GM19099 (cell line): ENCODE measurements around the gene ME3.

Experiments used
- POLR2A ChIP-seq: IDR thresholded peaks from 3 replicates; pipeline ENCODE4 v1.6.1; 2011; ENCODE audit warnings: low read depth; ENCODE audit not compliant: insufficient read length; ENCODE audit errors: extremely low read depth

ME3 gene

DNA sequence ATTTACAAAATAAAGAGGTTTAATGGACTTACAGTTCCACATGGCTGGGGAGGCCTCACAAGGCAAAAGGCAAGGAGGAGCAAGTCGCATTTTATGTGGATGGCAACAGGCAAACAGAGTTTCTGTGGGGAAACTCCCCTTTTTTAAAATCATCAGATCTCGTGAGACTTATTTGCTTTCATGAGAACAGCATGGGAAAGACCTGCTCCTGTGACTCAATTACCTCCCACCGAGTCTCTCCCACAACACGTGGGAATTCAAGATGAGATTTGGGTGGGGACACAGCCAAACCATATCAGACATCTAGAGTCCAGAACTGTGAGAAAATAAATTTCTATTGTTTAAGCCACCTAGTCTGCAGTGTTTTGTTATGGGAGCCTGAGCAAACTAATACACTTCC is 80.8 kb downstream of the ME3 start:
- TF ChIP-seq POLR2A = no peak

DNA sequence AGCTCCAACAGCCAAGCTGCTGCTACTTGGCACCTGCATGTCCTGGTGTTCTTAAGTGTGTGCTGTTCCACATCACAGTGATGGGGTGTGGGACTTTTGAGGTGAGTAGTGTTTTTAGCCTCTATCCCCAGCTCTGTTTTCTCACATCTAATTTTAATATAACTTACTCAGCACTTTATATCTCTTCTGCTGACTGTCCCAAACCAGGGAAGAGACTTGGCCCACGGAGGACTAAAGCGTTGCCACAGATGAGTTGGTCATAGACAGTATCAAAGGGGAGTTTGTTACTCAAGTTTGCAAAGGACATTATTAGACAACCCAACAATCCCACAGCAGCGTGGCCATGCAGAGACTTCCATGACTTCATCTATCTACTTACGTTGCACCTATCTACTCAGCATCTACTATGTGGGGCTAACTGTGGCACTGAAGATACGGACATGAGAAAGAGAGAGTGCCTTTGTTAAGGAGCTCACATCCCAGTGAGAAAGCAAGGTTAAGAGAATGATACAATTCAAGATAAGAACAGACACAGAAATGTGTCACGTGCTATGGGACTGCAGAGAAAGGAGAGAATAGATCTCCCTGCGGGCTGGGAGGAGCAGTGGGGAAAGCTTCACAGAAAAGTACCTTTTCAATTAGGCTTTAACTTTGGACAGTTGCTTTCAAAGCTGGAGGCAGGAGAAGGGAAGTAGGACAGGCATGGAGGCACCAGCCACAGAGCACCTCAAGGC is 82.4 kb downstream of the ME3 start:
- no peak for TF ChIP-seq POLR2A

DNA sequence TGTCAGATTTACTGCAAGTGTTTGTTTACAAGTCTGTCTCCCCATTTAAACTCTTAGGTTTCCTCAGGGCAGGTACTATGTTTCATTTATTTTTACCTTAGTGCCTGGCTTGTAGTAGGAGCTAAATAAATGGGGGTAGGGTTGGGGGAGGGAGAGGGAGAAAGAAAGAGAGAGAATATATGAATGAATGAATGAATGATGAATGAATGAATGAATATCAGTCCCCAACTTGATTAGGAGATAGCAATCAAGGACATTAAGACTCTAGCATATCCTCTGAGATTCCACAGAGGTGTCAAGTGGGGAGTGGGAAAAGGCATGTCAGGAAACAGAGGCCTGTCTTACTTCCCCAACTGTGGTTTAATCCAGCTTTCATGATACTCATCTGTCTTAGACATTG is 83.2 kb downstream of the ME3 start:
- no peak for TF ChIP-seq POLR2A

DNA sequence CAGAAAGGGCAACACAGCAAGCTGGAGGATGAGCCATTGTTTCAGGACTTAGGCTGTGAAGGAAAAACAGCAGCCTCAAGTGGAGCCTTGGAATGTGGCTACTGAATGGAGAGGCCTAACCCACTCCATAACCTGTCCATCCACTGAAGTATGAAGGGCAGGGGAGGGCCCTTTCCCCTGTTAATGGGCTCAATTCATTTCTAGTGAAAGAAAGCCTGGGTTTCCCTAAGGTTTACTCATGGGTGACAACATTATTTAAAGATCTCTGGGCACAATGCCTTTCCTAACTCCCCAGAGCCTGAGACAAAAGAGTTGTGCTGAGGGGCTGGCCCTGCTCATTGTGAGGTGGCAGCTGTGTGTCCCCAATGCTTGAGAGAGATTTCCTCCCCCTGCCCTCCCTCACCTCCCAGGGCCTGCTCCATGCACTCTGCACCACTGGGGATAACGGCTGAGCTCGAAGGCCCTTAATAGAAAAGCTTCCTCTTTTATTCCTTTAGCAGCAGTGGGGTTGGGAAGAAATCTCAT is 83.8 kb downstream of the ME3 start:
- no peak for TF ChIP-seq POLR2A

DNA sequence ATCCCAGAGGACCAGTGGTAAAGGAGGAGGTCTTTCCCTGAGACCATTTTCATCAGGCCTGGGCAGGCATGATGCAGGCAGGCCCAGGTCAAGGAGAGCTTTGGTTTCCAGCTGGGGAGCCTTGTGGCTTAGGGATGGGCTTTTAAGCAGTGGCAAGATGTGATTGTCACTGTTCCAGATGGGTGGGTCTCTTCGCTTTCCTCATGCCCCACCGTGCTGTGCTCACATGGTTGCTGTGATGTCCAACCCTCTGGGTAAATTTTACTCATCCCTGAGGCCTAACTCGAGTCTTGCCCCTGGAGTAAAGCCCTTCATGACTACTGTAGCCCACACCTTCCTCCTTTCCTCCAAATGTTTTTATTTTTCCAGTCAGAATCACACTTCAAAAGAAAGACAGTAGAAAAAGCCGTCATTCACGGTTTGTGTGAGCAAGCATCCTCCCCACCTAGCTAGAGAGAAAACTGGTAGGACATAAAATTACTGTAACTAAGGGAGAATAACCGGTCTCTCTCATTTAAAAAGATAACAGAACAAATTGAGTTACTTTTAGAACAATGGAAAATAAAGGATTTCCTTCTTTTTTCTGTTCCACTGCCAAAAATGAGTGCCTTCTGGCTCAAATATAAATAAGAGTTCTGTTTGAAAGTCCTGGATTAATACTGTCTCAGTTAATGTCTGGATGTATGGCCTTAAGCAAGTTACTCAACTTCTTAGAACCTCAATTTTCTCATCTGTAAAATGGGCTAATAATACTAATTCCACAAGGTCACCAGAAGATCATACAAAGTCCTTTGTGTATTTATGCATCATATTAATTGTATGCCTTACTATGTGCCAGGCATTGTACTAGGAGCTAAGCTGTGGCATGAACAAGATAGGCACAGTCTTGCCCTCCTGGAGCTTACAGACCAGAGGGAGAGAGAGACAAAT is 84.9 kb downstream of the ME3 start:
- no peak for TF ChIP-seq POLR2A

DNA sequence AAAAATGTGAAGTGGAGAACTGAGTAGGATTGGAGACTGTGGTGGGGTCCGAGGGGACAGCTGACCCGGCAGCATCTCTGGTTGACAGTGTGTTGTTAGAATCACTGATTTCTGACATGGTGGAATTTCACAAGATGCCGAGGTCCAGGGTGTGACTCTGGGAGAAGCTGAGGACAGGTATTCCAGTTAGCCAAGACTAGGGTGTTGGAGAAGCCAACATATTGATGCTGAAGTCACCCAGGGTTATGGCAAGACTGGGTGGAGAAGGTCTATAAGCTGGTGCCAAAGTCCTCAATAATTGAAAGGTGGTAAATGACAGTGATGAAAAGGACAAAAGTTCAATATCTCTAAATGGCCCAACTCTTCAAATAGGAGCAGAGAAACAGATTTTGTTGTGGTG is 86.1 kb downstream of the ME3 start:
- no peak for TF ChIP-seq POLR2A

DNA sequence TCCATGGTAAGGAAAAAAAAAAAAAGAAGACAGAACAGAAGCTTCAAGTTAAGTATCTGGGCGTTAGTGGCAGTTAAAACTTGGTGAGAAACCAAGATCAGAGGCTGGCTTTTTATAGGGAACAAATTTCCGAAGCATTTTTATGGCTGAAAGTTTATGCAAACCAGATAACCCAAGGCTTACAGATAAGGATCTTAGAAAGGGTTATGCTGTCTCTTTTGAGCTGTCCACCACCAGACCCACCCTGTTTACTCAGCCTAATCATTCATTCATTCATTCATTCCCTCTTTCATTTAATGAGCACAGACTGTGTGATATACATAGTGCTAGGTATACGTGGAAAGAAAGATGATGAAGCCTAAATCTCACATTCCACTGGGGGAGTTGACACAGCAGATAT is 89.5 kb downstream of the ME3 start:
- TF ChIP-seq POLR2A = no peak

DNA sequence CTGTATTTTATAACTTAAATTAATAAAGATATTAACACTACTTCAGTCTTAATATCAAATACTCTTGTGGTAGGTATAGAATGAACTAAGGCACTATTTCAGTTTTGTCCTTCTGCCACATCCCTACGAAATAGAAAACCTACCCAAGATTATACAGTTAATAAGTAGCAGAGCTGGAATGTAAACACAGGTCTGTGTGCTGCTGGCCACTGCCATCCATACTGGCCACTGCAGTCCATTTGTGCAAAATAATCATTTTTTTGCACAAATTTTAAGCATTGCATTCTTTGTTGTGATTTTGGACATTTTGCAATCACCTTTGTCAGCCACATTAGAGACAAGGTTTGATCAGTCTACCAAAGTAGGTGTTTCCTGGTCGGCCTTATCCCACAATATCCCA is 91.9 kb downstream of the ME3 start:
- TF ChIP-seq POLR2A = no peak

DNA sequence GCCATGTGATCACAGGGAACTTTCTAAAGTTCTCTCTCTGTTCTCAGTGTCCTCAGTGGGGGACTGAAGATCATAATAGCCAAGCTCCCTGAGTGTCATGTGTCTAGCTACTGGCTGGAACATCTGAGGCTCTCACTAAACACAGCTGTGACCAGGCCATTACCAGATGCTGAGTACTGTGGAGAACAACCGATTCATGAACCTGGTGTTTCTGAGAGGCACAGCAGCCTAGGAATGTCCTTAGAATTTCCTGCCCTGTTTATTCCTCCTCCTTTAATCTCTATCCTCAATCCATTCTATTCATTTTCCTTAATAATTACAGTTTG is 93.0 kb downstream of the ME3 start:
- TF ChIP-seq POLR2A = no peak

DNA sequence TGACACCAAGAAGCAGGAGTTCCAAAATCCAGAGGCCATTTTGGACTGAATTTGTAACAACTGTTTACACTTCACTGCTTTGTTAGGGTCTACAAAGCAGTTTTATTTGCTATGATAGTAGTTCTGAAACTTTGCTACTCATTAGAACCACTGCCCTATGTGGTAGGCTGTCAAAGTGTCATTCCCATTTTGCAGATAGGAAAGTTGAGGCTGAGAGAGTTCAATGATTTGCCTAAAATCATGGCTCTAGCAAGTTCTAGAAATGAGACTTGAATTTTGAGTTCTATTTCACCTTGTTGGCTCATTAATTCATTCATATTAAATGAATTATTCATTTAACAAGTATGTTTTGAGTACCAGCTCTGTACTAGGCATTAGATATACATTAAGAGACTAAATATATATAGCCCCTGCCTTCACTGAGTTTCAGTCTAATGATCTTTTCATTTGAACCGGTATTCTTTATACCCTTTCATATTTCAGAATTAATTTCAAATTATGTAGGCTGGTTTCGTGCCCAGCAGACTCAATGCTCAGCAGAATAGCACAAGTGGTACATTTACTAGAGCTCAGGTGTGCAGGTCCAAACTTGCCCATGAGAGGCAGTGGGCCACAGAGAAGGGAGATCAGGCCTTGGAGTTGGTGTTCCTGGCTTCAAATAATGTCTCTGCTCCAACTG is 93.5 kb downstream of the ME3 start:
- no peak for TF ChIP-seq POLR2A

DNA sequence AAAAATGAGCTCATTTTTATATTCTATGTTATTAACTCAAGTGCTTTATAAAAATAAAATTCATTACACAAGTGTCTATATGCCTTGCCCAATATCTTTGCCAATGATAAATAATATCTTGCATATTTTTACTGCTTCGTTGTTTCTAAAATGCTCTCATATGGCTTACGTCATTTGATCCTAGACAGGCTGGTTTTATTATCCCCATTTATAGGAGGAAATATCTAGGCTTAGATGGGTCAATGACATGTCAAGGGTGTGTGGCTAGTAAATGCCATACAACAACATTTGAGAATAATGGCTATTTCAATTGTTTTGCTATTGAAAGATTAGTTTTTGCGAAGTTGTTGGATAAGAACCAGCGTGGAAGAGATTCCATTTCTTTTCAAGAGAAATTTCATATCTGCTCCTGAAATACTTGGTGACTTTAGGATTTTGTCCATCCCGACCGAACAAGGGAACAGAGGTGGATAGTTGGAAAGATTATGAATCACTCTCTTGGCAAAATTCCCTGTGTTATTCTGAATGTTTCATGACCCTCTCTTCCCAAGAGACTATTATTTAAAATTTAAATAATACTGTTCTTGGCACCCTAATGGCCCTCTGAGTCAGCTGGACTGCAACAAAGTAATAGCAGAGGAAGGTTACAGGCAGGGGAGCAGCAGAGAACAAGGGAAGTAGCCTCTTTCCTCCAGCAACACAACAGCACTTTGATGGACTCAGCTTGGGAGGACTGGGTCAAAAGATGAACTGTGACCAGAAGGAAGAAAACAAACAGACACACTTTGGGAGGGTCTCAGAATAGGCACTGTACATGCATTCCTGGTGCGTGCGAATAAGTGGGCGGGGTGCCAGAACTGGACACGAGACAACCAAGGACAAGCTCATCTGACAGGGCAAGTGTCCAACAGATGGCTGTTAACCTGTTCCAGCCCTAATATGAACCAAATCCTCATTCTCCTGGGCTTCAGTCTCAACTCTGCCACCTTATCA is 94.5 kb downstream of the ME3 start:
- TF ChIP-seq POLR2A = no peak

DNA sequence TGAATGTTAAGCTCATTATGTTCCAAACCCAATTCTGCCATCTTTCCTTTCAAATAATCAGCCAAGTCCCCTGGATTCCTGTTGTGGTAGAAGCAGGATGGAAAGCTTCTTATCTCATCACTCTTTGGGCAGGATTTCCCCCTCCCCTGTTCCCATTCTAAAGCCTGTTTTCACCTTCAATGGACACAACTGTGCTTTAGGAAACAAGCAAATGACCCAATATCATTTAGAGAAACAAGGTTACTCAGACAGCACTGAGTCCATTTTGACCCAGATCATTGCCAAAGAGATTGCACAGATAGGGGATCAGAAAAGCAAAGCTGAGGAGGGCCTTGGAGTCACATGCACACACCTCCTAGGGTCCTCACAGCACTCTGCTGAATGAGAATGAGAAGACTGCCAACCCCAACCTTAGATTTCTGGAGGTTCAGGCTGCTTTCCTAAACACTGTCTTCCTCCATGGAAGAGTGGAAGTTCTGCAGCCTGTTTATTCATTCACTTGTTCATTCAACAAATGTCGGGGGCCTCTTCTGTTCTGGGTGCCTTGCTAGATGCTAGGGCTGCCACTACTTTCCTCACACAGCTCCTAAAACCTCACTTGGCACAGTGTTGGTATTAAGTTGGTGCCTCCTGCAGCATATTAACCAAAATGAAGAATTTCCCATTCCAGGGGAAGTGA is 95.3 kb downstream of the ME3 start:
- no peak for TF ChIP-seq POLR2A

DNA sequence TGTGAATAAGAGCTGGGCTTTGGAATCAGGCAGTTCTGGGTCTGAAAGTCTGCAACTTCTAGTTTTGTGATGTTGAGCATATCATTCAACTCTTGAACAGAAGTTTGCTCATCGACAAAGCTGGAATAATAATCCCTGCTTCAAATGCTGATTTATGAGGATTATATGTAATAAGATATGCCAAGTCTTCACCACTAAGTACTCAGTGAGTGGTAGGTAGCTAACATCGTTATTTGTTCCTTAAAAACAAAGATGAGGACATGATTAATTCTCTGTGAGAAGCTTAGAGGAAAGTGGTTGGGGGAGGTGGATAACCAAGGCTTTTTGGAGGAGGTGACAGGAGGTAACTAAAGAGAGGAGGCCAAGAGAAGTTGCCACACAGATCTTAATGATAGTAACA is 96.5 kb downstream of the ME3 start:
- no peak for TF ChIP-seq POLR2A
